ENCODE measurements around the gene SLC9A3.

The SLC9A3 gene

GRCh38 chr5:438481-438981 is 85.7 kb downstream of the SLC9A3 start:
- DNase-seq = no peak

GRCh38 chr5:437281-437771 is 86.9 kb downstream of the SLC9A3 start:
- no peak for DNase-seq

- DNase-seq = no peak
These were observed 87.6 kb downstream of the SLC9A3 start for GRCh38 chr5:436641-436975.

GRCh38 chr5:435961-436640 is 88.1 kb downstream of the SLC9A3 start:
- DNase-seq = no peak

- no peak for DNase-seq
These were observed 89.0 kb downstream of the SLC9A3 start for GRCh38 chr5:435156-435790.

- no peak for DNase-seq
These were observed 89.7 kb downstream of the SLC9A3 start for GRCh38 chr5:434443-435146.

GRCh38 chr5:433836-434235 is 90.4 kb downstream of the SLC9A3 start:
- DNase-seq = no peak

GRCh38 chr5:432928-433791 is 91.1 kb downstream of the SLC9A3 start:
- no peak for DNase-seq

- no peak for DNase-seq
These were observed 91.9 kb downstream of the SLC9A3 start for GRCh38 chr5:432201-432927.

GRCh38 chr5:431711-432050 is 92.6 kb downstream of the SLC9A3 start:
- DNase-seq = no peak

GRCh38 chr5:431001-431710 is 93.1 kb downstream of the SLC9A3 start:
- peak; percentile 29 for DNase-seq

- DNase-seq = no peak
These were observed 93.9 kb downstream of the SLC9A3 start for GRCh38 chr5:430214-430925.

- no peak for DNase-seq
These were observed 94.6 kb downstream of the SLC9A3 start for GRCh38 chr5:429453-430188.

GRCh38 chr5:428754-429452 is 95.3 kb downstream of the SLC9A3 start:
- DNase-seq = no peak

- no peak for DNase-seq
These were observed 96.0 kb downstream of the SLC9A3 start for GRCh38 chr5:428219-428618.

GRCh38 chr5:427415-428087 is 96.7 kb downstream of the SLC9A3 start:
- DNase-seq = no peak

GRCh38 chr5:426392-426976 is 97.8 kb downstream of the SLC9A3 start:
- DNase-seq = no peak

GRCh38 chr5:425714-426113 is 98.5 kb downstream of the SLC9A3 start:
- peak; percentile 18 for DNase-seq
